ENCODE results near the gene DHRS12. TPM values are rescaled to one million over a fixed set of nuclear protein-coding genes. Genes with fewer than 3 reads are reported as not detected.
A peak's percentile ranks its signal among the peaks of the same experiment; 100 is the strongest.

The DHRS12 gene
- total RNA-seq, 1 donor, result 4.3 TPM

- no peak for TF ChIP-seq CTCF (IDR thresholded peaks at IDR 0.05; ENCODE audit: insufficient read depth, low read depth, low read length)
- DNase-seq (ENCODE audit: low read depth), result no peak
- no peak overlapping the region for H3K4me3 ChIP-seq (ENCODE audit: low read depth, low read length)
Measured at GRCh38 chr13:51742031-51742430, 61.9 kb downstream of the DHRS12 start.

DNA sequence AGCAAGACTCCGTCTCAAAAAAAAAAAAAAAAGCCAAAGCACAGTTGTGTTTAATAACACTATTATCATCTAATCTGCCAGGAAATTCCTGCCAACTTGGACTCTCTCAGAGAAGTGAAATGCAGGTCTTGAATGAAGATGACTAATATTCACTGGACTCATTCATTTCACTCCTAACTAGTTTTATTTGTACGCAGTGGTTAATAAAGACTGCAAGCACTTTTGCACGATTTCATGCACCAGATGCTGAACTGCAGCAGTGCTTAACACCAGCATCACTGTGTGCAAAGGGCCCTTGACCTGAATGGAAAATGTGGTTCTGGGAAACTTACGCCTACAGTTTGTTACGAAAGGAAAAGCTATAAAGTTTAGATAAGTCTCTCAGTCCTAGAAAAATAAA is 63.3 kb downstream of the DHRS12 start:
- no peak for TF ChIP-seq CTCF (IDR thresholded peaks at IDR 0.05; ENCODE audit: insufficient read depth, low read depth, low read length)
- H3K4me3 ChIP-seq (ENCODE audit: low read depth, low read length), result no peak overlapping the region
- DNase-seq (ENCODE audit: low read depth), result peak; percentile 85

DNA sequence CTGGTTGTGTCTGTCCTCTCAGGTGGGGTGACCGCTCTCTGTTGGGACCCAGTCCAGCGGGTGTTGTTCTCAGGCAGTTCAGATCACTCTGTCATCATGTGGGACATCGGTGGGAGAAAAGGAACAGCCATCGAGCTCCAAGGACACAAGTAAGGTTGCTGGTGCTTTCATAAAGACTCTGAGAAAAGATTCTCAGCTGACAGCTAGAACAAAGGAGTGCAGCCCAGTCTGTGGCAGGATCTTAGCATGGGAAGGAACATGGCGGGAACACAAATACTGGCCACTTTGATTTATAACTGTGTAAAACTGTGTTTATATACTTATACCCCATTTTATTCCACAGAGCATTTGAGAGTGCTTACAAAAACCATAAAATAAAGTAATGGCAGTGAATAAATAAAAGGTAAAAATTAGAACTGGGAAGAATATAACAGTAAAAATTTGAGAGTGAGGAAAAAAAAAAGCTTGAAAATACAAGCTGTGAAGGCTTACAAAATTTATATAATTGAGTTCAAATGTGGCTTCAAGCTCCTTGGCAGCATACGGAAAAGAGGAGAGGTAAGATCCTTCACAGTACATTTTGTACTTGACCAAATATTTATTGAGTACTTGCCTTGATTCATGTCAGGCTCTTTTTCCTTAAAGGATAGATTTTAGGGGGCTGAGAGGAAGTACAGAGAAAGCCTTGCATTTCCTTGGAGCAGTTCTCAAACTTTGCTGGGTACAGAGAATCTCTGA is 64.8 kb downstream of the DHRS12 start:
- H3K4me3 ChIP-seq (ENCODE audit: low read depth, low read length), result no peak overlapping the region
- no peak for TF ChIP-seq CTCF (IDR thresholded peaks at IDR 0.05; ENCODE audit: insufficient read depth, low read depth, low read length)
- DNase-seq (ENCODE audit: low read depth), result no peak

DNA sequence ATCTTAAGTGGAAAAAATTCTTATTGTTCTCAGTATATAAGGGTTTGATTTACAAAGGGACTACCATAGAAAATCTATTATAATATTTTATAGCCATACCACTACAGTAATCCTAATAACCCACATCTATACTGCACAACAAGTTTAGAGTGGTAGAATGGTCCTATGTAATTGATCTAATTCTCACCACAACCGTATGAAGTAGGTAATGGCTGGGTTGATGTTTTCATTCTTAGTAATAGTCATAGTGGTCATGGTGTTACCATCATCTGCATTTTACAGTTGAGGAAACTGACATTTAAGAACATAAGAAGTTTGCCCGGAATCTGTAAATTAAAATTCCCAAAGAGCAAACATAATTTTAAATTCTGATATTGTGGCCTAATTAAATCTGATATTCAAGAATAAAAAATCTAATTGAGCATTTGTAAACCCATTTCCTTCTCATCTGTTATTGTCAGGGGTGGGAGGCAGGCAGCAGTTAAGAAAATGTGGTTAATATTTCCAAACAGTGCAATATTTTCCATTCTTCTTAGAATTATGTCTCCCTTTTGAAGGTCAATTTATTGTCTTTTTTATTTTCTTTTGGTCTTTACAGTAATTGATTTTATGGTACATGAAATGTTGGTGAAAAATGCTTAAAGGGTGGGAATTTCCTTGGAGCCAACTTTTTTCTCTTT is 65.6 kb downstream of the DHRS12 start:
- DNase-seq (ENCODE audit: low read depth), result no peak
- no peak for TF ChIP-seq CTCF (IDR thresholded peaks at IDR 0.05; ENCODE audit: insufficient read depth, low read depth, low read length)
- H3K4me3 ChIP-seq (ENCODE audit: low read depth, low read length), result no peak overlapping the region

DNA sequence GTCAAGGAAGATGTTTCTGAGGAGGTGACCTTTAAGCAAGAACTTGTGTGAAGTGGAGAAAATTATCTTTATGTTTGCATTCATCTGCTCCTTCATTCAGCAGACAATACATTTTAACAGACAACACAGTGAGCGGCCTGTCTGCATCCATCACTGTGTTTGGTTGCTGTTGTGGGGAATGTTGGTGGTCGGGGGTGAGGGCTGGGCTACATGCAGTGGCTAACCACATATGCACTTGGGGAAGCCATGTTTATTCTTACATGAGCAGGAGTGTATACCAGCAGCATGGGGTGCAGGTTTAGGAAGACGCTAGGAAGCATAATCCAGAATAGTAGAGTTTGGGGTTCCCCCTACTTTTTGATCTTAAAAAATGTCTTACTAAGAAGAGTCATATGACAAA is 66.4 kb downstream of the DHRS12 start:
- no peak for TF ChIP-seq CTCF (IDR thresholded peaks at IDR 0.05; ENCODE audit: insufficient read depth, low read depth, low read length)
- no peak overlapping the region for H3K4me3 ChIP-seq (ENCODE audit: low read depth, low read length)

GRCh38 chr13:51734786-51735185 is 69.2 kb downstream of the DHRS12 start:
- no peak for DNase-seq (ENCODE audit: low read depth)
- H3K4me3 ChIP-seq (ENCODE audit: low read depth, low read length), result no peak overlapping the region
- TF ChIP-seq CTCF (IDR thresholded peaks at IDR 0.05; ENCODE audit: insufficient read depth, low read depth, low read length), result no peak

More for the DNA sequence above, 66.4 kb downstream of the DHRS12 start:
- DNase-seq (ENCODE audit: low read depth), result no peak

Data from fibroblast of villous mesenchyme (primary cell).